Adrenal gland (tissue), 19 donors: ENCODE measurements around the gene ARMC9. TPM values are rescaled to one million over a fixed set of nuclear protein-coding genes. Genes with fewer than 3 reads are reported as not detected.
A peak's percentile ranks its signal among the peaks of the same experiment; 100 is the strongest.

Source experiments
- DNase-seq, 7 donors: peaks; one replicate each; pipeline ENCODE4 v3.0.0-alpha.2; 2019 to 2020
- H3K27ac ChIP-seq, 5 donors: fragments of 200-600 bp; sonication (generic) in 4 of 5; 1 replicate in 3 of 5; 2 replicates in 2 of 5; pipeline versions ENCODE4 v1.5.1 to v1.8.0; 2016 to 2020; ENCODE audit warnings: mild to moderate bottlenecking in 1 of 5
- H3K27me3 ChIP-seq: fragments of 200-600 bp; 2 replicates; pipeline ENCODE4 v1.8.0; 2021
- H3K36me3 ChIP-seq, 2 donors: fragments of 200-600 bp; replicated peaks in 1 of 2; 1 replicate in 1 of 2; 2 replicates in 1 of 2; pipeline versions ENCODE4 v1.5.1 to v1.8.0; 2018 to 2022
- H3K4me1 ChIP-seq, 2 donors: fragments of 200-600 bp; replicated peaks in 1 of 2; 1 replicate in 1 of 2; 2 replicates in 1 of 2; pipeline versions ENCODE4 v1.5.1 to v1.8.0; 2018 to 2021
- H3K4me3 ChIP-seq, 4 donors: fragments of 200-600 bp; sonication (generic) in 3 of 4; one replicate each; pipeline ENCODE4 v1.5.1; 2016 to 2018
- H3K9me3 ChIP-seq, 3 donors: fragments of 200-600 bp; sonication (generic) in 1 of 3; replicated peaks in 1 of 3; 1 replicate in 2 of 3; 2 replicates in 1 of 3; pipeline versions ENCODE4 v1.5.1 to v1.8.0; 2016 to 2021
- CTCF ChIP-seq, 6 experiments: fragments of 450-650 bp in 4 of 6; fragments of 200-600 bp in 2 of 6; sonication (generic) in 1 of 6; IDR thresholded peaks; 1 replicate in 5 of 6; 2 replicates in 1 of 6; pipeline versions ENCODE4 v1.5.1 to v1.8.0; 2016 to 2021; ENCODE audit warnings: antibody characterized with exemption in 6 of 6, mild to moderate bottlenecking in 2 of 6, moderate library complexity in 1 of 6
- POLR2A ChIP-seq, 2 donors: fragments of 450-650 bp; IDR thresholded peaks; one replicate each; pipeline ENCODE4 v1.6.1; 2017; ENCODE audit warnings: antibody characterized with exemption in 2 of 2, mild to moderate bottlenecking in 2 of 2, moderate library complexity in 1 of 2
- WGBS, 4 donors: extraction: QIAGEN DNeasy Blood & Tissue Kit in 2 of 4; methylation state at CpG; one replicate each; pipeline versions ENCODE4 v1.1.5 to v1.1.7; 2013 to 2017; 5-methylcytosine and 5-hydroxymethylcytosine counted together
- intact Hi-C, 2 donors: fragments of 100-400 bp; cut with DNase I; formaldehyde crosslinking; loops; one replicate each; pipeline versions ENCODE4 v1.14.1 to v1.15.0; 2022 to 2023
- long read RNA-seq, 10 donors: library from polyadenylated mRNA in 3 of 10; unstranded in 2 of 10; stranded (forward) in 1 of 10; transcript quantifications; one replicate each; pipeline ENCODE4 v2.0.0 and lab custom pipeline, GENCODE V29; 2021 to 2026
- polyA plus RNA-seq, 3 donors: library from polyadenylated mRNA; stranded (reverse); fragments of 200-250 nt in 2 of 3; fragments of 350-450 nt in 1 of 3; fragmentation: Illumina TruSeq in 1 of 3; extraction: RNeasy Lipid Tissue Mini Kit (QIAGEN cat#74804) in 1 of 3; gene quantifications; one replicate each; pipeline ENCODE4 v1.2.3, GENCODE V29; 2013 to 2014
- total RNA-seq, 9 donors: library from RNA; depleted of rRNA in 4 of 9; stranded (reverse); fragments of >200 nt in 4 of 9; fragments of 120-200 nt in 1 of 9; fragmentation: NEBNext Ultra II Directional in 1 of 9; extraction: Animal tissue kit (Norgen Biotek cat#: 25700) in 1 of 9; gene quantifications; one replicate each; pipeline versions ENCODE4 v1.1.0 to v1.2.4, GENCODE V29; 2013 to 2023
- donor health status: healthy with polysubstance abuse.
- donor health status: Bipolar disorder and iron deficiency.
- donor health status: DM: yes; HTN: yes; CAD: no.
- donor health status: DM: no; HTN: no; CAD: no.
- donor health status: DM: no; HTN: no; CAD: no.
- donor health status: DM: yes; HTN: yes; CAD: no.

The ARMC9 gene, protein sequence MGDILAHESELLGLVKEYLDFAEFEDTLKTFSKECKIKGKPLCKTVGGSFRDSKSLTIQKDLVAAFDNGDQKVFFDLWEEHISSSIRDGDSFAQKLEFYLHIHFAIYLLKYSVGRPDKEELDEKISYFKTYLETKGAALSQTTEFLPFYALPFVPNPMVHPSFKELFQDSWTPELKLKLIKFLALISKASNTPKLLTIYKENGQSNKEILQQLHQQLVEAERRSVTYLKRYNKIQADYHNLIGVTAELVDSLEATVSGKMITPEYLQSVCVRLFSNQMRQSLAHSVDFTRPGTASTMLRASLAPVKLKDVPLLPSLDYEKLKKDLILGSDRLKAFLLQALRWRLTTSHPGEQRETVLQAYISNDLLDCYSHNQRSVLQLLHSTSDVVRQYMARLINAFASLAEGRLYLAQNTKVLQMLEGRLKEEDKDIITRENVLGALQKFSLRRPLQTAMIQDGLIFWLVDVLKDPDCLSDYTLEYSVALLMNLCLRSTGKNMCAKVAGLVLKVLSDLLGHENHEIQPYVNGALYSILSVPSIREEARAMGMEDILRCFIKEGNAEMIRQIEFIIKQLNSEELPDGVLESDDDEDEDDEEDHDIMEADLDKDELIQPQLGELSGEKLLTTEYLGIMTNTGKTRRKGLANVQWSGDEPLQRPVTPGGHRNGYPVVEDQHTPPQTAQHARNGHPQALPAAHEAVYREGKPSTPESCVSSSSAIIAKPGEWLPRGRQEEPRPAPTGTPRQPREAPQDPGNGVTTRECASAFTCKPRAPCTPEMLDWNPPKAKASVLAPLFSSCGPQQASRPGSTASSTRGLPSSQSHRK
- total RNA-seq = 100 to 1,000 TPM in 1 of 9 donors, 10 to 100 TPM in 8; 22.5 to 109 (median 59.0) TPM
- polyA plus RNA-seq = 10 to 100 TPM; 22.0 to 61.9 (median 49.3) TPM
- long read RNA-seq, donor 1 = 0 reads
- long read RNA-seq, donor 2, partial matches to known transcripts = 0 of 2 reads
- long read RNA-seq, donor 2, other reads (novel, unspliced or antisense) = 0 of 2 reads
- long read RNA-seq, donor 3 = 0 reads
- long read RNA-seq, donor 4, partial matches to known transcripts = 11 of 27 reads
- long read RNA-seq, donor 4, other reads (novel, unspliced or antisense) = 12 of 27 reads
- long read RNA-seq, donor 5, transcript ARMC9-201 (21 exons, 2,300 nt) = major isoform, 36 of 146 reads
- long read RNA-seq, donor 5, partial matches to known transcripts = 36 of 146 reads
- long read RNA-seq, donor 5, other reads (novel, unspliced or antisense) = 73 of 146 reads
- long read RNA-seq, donor 6, partial matches to known transcripts = 19 of 30 reads
- long read RNA-seq, donor 6, other reads (novel, unspliced or antisense) = 9 of 30 reads
- long read RNA-seq, donor 7, partial matches to known transcripts = 0 of 1 reads
- long read RNA-seq, donor 7, other reads (novel, unspliced or antisense) = 0 of 1 reads
- long read RNA-seq, donor 8 = 0 reads
- long read RNA-seq, donor 9, partial matches to known transcripts = 0 of 1 reads
- long read RNA-seq, donor 9, other reads (novel, unspliced or antisense) = 0 of 1 reads
- long read RNA-seq, donor 10, partial matches to known transcripts = 8 of 8 reads
- long read RNA-seq, donor 10, other reads (novel, unspliced or antisense) = 0 of 8 reads

GRCh38 chr2:231198291-231199173 lies at the start of gene ARMC9:
TSS of gene ARMC9 (plus strand) at chr2:231198631. CDS start at chr2:231206239, 7,608 bp downstream.
- peak; percentile 74 to 83 (median 79) for DNase-seq
- H3K36me3 ChIP-seq = no peaks in the 10 kb centered on the region
- no peaks in the 10 kb centered on the region for H3K9me3 ChIP-seq
- peak within 1 kb of the TSS; percentile 44 to 87 (median 76) for H3K4me3 ChIP-seq
- intact Hi-C loops = loop anchor here in 1 of 2 donors (10.0 kb wide), 1 partner anchor 94 kb away; no protein-coding TSS in a partner anchor
- peak within 1 kb of the TSS in 4 of 5 donors; percentile 43 to 78 (median 62) for H3K27ac ChIP-seq
- peaks cover 6 to 28% of the 10 kb centered on the region in 2 donors for H3K4me1 ChIP-seq
- H3K27me3 ChIP-seq = no peaks in the 10 kb centered on the region
- WGBS, 4 donors = 0 to 1% (median 1%) methylated on average over 36 to 83 of the region's 83 CpGs
- TF ChIP-seq POLR2A (IDR thresholded peaks at IDR 0.05) = peak; percentile 48 to 67
- peak in 1 of 6 experiments; percentile 1 for TF ChIP-seq CTCF (IDR thresholded peaks at IDR 0.05)

DNA sequence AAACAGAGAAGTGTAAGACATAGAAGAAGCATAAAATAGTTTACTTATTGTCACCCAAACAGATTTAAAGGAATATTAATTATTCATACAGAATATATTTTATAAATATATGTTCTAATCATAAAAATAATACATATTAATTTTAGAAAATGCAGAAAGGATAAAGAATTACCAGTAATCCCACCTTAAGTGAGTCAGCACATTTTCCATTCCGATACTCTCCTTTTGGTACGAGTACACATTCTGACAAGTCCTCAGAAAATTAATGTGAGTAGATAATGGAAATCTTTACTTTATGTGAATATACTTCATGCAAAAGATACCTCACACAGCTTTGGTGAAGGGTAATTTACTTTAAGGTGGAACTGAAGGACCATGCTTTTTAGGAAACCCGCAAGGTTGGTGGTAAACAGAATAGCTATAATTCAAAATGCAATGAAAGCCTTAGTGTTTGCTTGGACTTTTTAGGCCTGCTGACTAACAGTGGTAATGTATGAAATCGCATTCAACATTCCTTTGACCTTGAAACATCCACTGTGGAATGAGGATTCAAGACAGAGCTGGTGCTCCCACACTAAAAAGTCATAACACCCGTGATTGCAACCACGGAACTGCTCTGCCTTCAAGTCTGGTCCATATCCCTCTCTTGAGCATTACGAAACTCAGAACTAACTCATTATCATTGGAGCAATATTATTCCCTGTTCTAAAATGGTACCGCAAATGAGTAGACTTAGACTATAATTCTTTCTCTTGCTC lies 45.5 kb upstream of the ARMC9 start:
- H3K4me1 ChIP-seq = peaks cover 25 to 39% of the 10 kb centered on the region in 2 donors
- intact Hi-C loops = no loop called here
- 60 to 78% (median 78%) methylated on average over 8 of the region's 8 CpGs for WGBS, 4 donors
- no peaks in the 10 kb centered on the region for H3K9me3 ChIP-seq
- no peak overlapping the region for H3K4me3 ChIP-seq
- H3K27ac ChIP-seq = peak overlapping the region in 2 of 5 donors; percentile 1 to 69
- no peak for TF ChIP-seq CTCF (IDR thresholded peaks at IDR 0.05)
- TF ChIP-seq POLR2A (IDR thresholded peaks at IDR 0.05) = no peak
- H3K36me3 ChIP-seq = no peaks in the 10 kb centered on the region
- H3K27me3 ChIP-seq = no peaks in the 10 kb centered on the region
- DNase-seq = no peak

DNA sequence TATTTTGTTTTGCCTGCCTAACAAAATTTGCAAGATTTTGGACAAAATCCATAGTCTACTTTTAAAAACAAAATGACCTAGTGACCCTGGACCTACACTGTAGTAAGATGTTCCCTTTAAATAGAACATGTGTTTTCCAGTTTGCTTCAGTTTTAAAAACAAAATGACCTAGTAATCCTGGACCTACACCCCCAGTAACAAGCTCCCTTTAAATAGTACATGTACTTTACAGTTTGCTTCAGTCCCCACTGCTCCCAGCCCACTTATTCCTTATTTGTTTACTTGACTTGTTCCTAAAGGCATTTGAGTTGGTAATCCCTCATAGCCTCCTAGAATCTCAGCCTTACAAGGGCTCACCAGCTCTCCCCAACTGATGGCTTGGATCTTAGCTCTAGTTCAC lies 39.1 kb upstream of the ARMC9 start:
- TF ChIP-seq CTCF (IDR thresholded peaks at IDR 0.05) = no peak
- Histone ChIP-seq H3K4me3 (no peak overlapping the region), H3K36me3 (no peaks in the 10 kb centered on the region), H3K27ac (peak overlapping the region in 3 of 5 donors; percentile 41 to 60 (median 57)), H3K27me3 (no peaks in the 10 kb centered on the region), H3K4me1 (peaks cover 32 to 74% of the 10 kb centered on the region in 2 donors), H3K9me3 (no peaks in the 10 kb centered on the region)
- DNase-seq = no peak
- intact Hi-C loops = no loop called here
